OCI-M1 (cell line): ENCODE data around the gene KRT27.

Source experiments
- DNase-seq: peaks from one replicate; lab custom pipeline; 2025; lab: John Stamatoyannopoulos, UW

KRT27 gene

GRCh38 chr17:40809721-40810421 is 27.5 kb upstream of the KRT27 start:
- no peak for DNase-seq

GRCh38 chr17:40806131-40806530 is 23.8 kb upstream of the KRT27 start:
- DNase-seq = no peak

- DNase-seq = peak; percentile 81
Observed at GRCh38 chr17:40803617-40804082, 21.3 kb upstream of the KRT27 start.

GRCh38 chr17:40801157-40801556 is 18.8 kb upstream of the KRT27 start:
- DNase-seq = no peak

GRCh38 chr17:40800381-40800780 is 18.0 kb upstream of the KRT27 start:
- no peak for DNase-seq

- no peak for DNase-seq
Observed at GRCh38 chr17:40799859-40800258, 17.5 kb upstream of the KRT27 start, which contains the start of gene KRT28. KRT28 (minus strand) TSS chr17:40799959; CDS start chr17:40799893, 66 bp downstream.

GRCh38 chr17:40796846-40797245 is 14.5 kb upstream of the KRT27 start:
- no peak for DNase-seq

GRCh38 chr17:40795019-40795667 is 12.8 kb upstream of the KRT27 start:
- DNase-seq = no peak

GRCh38 chr17:40794466-40794865 is 12.1 kb upstream of the KRT27 start:
- peak; percentile 14 for DNase-seq

GRCh38 chr17:40793832-40794231 is 11.5 kb upstream of the KRT27 start:
- no peak for DNase-seq

GRCh38 chr17:40791787-40792436 is 9.6 kb upstream of the KRT27 start:
- peak; percentile 39 for DNase-seq

GRCh38 chr17:40791111-40791510 is 8.8 kb upstream of the KRT27 start:
- no peak for DNase-seq

- DNase-seq = peak; percentile 47
Observed at GRCh38 chr17:40779181-40779909, 3.0 kb downstream of the KRT27 start.

GRCh38 chr17:40778461-40778860 is 3.9 kb downstream of the KRT27 start:
- DNase-seq = no peak

- DNase-seq = no peak
Observed at GRCh38 chr17:40777971-40778370, 4.4 kb downstream of the KRT27 start.

- DNase-seq = no peak
Observed at GRCh38 chr17:40777459-40777858, 4.9 kb downstream of the KRT27 start.

- no peak for DNase-seq
Observed at GRCh38 chr17:40775945-40776344, 6.4 kb downstream of the KRT27 start.

- DNase-seq = no peak
Observed at GRCh38 chr17:40772101-40772500, 10.2 kb downstream of the KRT27 start, which contains the start of gene KRT26. KRT26 (minus strand) TSS chr17:40772201; CDS start chr17:40772113, 88 bp downstream.

- no peak for DNase-seq
Observed at GRCh38 chr17:40765657-40766056, 16.7 kb downstream of the KRT27 start.

GRCh38 chr17:40763752-40764151 is 18.6 kb downstream of the KRT27 start:
- no peak for DNase-seq

- no peak for DNase-seq
Observed at GRCh38 chr17:40760105-40761016, 22.0 kb downstream of the KRT27 start.
